HEK293T (cell line): ENCODE data around the gene AADACL2.

Experiments
- CTCF ChIA-PET: fragments of 350-600 bp; formaldehyde crosslinking; extraction: SDS; loops from one replicate; lab custom pipeline; 2021; ENCODE audit warnings: antibody characterized with exemption, inconsistent platforms; lab: Yijun Ruan, JAX
- POLR2A ChIA-PET: fragments of 350-600 bp; formaldehyde crosslinking; extraction: SDS; loops from one replicate; lab custom pipeline; 2020; ENCODE audit warnings: antibody characterized with exemption, inconsistent platforms; lab: Yijun Ruan, JAX
- DNase-seq: peaks from one replicate; pipeline ENCODE4 v3.0.0; 2012; ENCODE audit warnings: mixed read lengths; ENCODE audit errors: extremely low spot score
- ARNT ChIP-seq: fragments of 450-650 bp; IDR thresholded peaks from 2 replicates; pipeline ENCODE4 v1.6.1; 2017; ENCODE audit warnings: mild to moderate bottlenecking
- BHLHE40 ChIP-seq: fragments of 450-650 bp; IDR thresholded peaks from 2 replicates; pipeline ENCODE4 v1.6.1; 2016; ENCODE audit warnings: mild to moderate bottlenecking, moderate library complexity, borderline replicate concordance
- CTBP1 ChIP-seq: fragments of 450-650 bp; IDR thresholded peaks from 2 replicates; pipeline ENCODE4 v1.6.1; 2016; ENCODE audit warnings: borderline replicate concordance
- ELF4 ChIP-seq: fragments of 450-650 bp; IDR thresholded peaks from 2 replicates; pipeline ENCODE4 v1.6.1; 2017; ENCODE audit warnings: antibody characterized with exemption
- FOXA1 ChIP-seq: fragments of 450-650 bp; IDR thresholded peaks from 2 replicates; pipeline ENCODE4 v1.6.1; 2016; ENCODE audit warnings: mild to moderate bottlenecking
- FOXK2 ChIP-seq: fragments of 450-650 bp; IDR thresholded peaks from 2 replicates; pipeline ENCODE4 v1.6.1; 2016; ENCODE audit warnings: mild to moderate bottlenecking
- FOXM1 ChIP-seq: fragments of 450-650 bp; IDR thresholded peaks from 2 replicates; pipeline ENCODE4 v1.6.1; 2017; ENCODE audit warnings: mild to moderate bottlenecking, borderline replicate concordance
- HDGF ChIP-seq: fragments of 450-650 bp; IDR thresholded peaks from 2 replicates; pipeline ENCODE4 v1.6.1; 2017; ENCODE audit warnings: antibody characterized with exemption, borderline replicate concordance
- L3MBTL2 ChIP-seq: fragments of 450-650 bp; conservative IDR thresholded peaks from 2 replicates; pipeline ENCODE4 v1.6.1; 2016; ENCODE audit warnings: mild to moderate bottlenecking
- LEF1 ChIP-seq: fragments of 450-650 bp; IDR thresholded peaks from 2 replicates; pipeline ENCODE4 v1.6.1; 2017; ENCODE audit warnings: mild to moderate bottlenecking, borderline replicate concordance
- NFRKB ChIP-seq: fragments of 450-650 bp; IDR thresholded peaks from 2 replicates; pipeline ENCODE4 v1.6.1; 2016; ENCODE audit warnings: mild to moderate bottlenecking, moderate library complexity
- SP1 ChIP-seq: fragments of 450-650 bp; IDR thresholded peaks from 2 replicates; pipeline ENCODE4 v1.6.1; 2017
- SUZ12 ChIP-seq: fragments of 450-650 bp; IDR thresholded peaks from 2 replicates; pipeline ENCODE4 v1.6.1; 2016; ENCODE audit warnings: mild to moderate bottlenecking
- TARDBP ChIP-seq: fragments of 450-650 bp; IDR thresholded peaks from 2 replicates; pipeline ENCODE4 v1.6.1; 2016
- ZNF384 ChIP-seq: fragments of 450-650 bp; IDR thresholded peaks from 2 replicates; pipeline ENCODE4 v1.6.1; 2016
- TF ChIP-seq, protein P1 (sequence below): fragments of 450-650 bp; IDR thresholded peaks from 2 replicates; pipeline ENCODE4 v1.6.1; 2016

The AADACL2 gene

DNA sequence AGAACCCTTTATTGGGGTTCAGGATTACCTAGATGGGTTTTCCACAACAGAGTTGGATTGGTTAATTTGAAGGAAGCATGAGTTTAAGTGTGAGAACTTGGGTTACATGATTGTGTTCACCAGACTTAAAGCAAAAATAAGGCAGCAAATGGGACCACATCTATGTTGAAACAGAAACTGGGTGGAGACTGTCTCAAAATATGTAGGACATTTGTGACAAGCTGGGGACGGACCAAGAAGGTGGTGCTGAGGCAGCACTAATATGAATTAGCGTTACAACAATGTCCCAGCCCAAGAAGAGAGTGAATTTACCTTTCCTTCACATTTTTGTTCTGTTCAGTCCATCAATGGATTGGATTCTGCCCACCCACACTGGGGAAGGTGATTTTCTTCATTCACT, 866 bp upstream of the AADACL2 start:
- DNase-seq, result no peak
- TF ChIP-seq LEF1, result no peak
- TF ChIP-seq SP1, result no peak
- no peak for TF ChIP-seq HDGF
- no peak for TF ChIP-seq BHLHE40
- TF ChIP-seq NFRKB, result no peak
- no peak for TF ChIP-seq CTBP1
- TF ChIP-seq, protein P1, sequence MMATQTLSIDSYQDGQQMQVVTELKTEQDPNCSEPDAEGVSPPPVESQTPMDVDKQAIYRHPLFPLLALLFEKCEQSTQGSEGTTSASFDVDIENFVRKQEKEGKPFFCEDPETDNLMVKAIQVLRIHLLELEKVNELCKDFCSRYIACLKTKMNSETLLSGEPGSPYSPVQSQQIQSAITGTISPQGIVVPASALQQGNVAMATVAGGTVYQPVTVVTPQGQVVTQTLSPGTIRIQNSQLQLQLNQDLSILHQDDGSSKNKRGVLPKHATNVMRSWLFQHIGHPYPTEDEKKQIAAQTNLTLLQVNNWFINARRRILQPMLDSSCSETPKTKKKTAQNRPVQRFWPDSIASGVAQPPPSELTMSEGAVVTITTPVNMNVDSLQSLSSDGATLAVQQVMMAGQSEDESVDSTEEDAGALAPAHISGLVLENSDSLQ, result no peak
- no peak for TF ChIP-seq TARDBP
- TF ChIP-seq FOXK2, result no peak
- TF ChIP-seq ZNF384, result no peak
- TF ChIP-seq ELF4, result no peak
- no peak for TF ChIP-seq FOXM1
- no peak for TF ChIP-seq FOXA1
- CTCF ChIA-PET, result no interaction called here
- POLR2A ChIA-PET, result no interaction called here

DNA sequence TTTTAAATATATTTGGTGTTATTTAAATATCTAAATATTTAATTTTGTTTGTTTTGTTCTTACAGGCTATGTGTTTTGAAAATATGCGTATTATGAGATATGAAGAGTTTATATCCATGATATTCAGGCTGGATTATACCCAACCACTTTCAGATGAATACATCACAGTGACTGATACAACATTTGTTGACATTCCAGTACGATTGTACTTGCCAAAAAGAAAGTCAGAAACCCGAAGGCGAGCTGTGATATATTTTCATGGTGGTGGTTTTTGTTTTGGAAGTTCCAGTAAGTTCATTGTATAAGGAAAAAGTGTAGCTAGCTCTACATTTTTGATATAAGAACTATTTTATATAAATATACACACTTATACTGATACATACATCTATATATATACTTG, 6.9 kb downstream of the AADACL2 start:
- CTCF ChIA-PET, result no interaction called here
- POLR2A ChIA-PET, result no interaction called here
- TF ChIP-seq, protein P1, result no peak
- TF ChIP-seq NFRKB, result no peak
- TF ChIP-seq BHLHE40, result no peak
- no peak for TF ChIP-seq L3MBTL2
- TF ChIP-seq TARDBP, result no peak
- DNase-seq, result no peak

DNA sequence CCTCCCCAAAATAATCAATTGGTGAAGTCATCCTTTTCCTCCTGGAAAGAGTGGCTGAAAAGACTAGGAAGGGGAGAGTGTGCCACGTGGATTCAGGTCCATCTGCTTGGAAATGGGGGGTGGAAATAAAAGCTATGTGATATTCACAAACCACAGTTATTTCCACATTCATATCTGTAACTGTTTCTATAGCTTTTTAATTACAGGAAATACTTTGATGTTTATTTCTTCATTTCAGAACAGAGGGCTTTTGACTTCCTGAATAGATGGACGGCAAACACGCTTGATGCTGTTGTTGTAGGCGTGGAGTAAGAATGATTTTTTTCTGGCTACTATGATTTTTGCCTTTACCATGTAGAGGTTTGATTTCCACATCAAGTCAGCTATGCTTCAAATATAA, 10.1 kb downstream of the AADACL2 start:
- ChIA-PET CTCF (no interaction called here), POLR2A (no interaction called here)
- no peak for TF ChIP-seq SP1
- TF ChIP-seq, protein P1, result no peak
- TF ChIP-seq LEF1, result no peak
- TF ChIP-seq TARDBP, result no peak
- TF ChIP-seq SUZ12, result no peak
- no peak for TF ChIP-seq BHLHE40
- no peak for TF ChIP-seq CTBP1
- DNase-seq, result no peak

DNA sequence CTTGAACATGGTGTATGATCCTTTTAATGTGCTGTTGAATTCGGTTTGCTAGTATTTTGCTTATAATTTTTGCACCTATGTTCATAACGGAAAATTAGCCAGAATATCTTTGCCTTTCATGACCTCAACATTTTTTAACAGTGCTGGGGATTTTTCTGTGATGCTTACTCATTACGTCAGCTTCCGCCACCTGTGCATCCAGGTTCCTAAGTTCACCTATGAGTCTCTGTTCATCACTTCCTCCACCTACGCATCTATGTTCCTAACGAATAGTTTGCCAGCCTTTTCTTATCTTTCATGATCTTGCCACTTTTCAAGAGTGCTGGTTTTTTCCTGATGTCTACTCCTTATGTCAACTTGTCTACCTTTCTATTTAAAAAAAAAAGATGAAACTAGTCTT, 16.5 kb downstream of the AADACL2 start:
- ChIA-PET POLR2A (no interaction called here), CTCF (interaction anchor here (0.7 kb wide), 1 partner anchor 1979 kb away, joined by 4 read pairs; no protein-coding TSS in a partner anchor)
- DNase-seq, result no peak
- TF ChIP-seq, protein P1, result no peak
- no peak for TF ChIP-seq TARDBP
- TF ChIP-seq FOXM1, result no peak
- TF ChIP-seq ZNF384, result no peak
- TF ChIP-seq ELF4, result no peak
- no peak for TF ChIP-seq BHLHE40
- TF ChIP-seq FOXK2, result no peak
- TF ChIP-seq FOXA1, result no peak
- TF ChIP-seq ARNT, result no peak
- no peak for TF ChIP-seq HDGF
- TF ChIP-seq LEF1, result no peak
- no peak for TF ChIP-seq SP1

DNA sequence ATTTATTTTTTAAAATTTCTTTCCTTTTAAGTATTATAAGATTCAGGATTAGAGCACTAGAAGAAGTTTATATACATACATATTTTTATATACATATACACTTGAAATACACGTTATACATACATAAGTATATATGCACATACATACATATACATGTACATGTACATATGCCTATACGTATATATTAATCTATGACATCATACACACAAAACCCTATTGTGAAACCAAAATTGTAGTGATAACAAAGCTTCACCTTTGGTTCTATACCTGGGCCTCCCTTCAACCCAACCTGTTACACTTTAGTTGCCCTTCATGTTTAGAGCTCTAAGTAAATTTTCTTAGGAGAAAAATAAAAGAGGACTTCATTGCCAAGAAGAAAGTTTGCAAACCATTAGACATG, 17.0 kb downstream of the AADACL2 start:
- DNase-seq, result no peak
- POLR2A ChIA-PET, result no interaction called here
- CTCF ChIA-PET, result interaction anchor here (0.7 kb wide), 1 partner anchor 1979 kb away, joined by 4 read pairs; no protein-coding TSS in a partner anchor

More for the DNA sequence above, 17.0 kb downstream of the AADACL2 start:
- TF ChIP-seq CTBP1 (no peak), SP1 (no peak), ZNF384 (no peak), TARDBP (no peak), HDGF (no peak), NFRKB (no peak), SUZ12 (no peak), LEF1 (no peak), ARNT (no peak), BHLHE40 (no peak), L3MBTL2 (no peak), ELF4 (no peak)
- TF ChIP-seq, protein P1, result no peak
